GM19328 (cell line): ENCODE data around the gene RASL12.

ENCODE experiments used
- ATAC-seq: cut with Tn5 transposase; IDR thresholded peaks from one replicate; pipeline ENCODE4 v1.9.1; 2021; ENCODE audit warnings: mild to moderate bottlenecking, moderate library complexity; ENCODE audit not compliant: unreplicated experiment

Gene RASL12

DNA sequence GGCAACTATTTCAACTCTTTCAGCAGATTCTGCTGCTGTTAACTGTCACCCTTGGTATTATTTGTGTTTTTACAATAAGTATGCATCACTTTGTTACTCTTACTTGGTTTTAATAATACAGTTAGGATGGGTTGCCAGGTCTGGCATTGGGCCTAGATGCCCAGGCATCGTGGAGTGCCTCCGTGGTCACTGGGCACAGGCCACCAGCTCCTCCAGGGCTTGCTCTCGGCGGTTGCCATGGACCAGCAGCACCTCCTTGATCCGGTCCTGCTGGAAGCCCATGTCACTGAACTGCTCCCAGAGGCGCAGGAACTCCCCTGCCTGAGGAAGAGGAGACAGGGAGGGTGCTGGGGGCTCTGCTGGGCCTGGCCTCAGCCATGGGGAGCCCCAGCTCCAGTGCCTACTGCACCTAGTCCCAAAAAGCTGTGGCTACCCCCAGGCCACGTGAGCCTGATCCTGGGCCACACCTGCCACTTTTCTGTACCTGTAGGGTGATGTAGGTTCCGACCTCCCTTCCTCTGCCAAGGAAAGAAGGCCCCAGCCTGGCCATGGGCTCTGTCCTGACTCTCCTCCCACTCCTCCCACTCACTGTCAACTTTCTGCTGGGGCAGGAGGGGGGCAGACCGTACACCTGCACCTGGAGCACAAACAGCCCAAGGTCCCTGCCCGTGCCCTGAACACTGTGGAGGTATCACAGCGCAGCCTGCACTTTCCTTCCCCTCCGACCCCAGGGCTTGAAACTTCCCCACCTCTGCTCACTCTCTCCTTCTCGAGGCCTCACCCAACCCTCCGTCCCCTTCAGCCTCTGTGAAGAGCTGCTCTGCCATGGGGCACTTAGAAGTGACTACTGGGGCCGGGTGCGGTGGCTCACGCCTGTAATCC lies 25.4 kb upstream of the RASL12 start:
- ATAC-seq = no peak

DNA sequence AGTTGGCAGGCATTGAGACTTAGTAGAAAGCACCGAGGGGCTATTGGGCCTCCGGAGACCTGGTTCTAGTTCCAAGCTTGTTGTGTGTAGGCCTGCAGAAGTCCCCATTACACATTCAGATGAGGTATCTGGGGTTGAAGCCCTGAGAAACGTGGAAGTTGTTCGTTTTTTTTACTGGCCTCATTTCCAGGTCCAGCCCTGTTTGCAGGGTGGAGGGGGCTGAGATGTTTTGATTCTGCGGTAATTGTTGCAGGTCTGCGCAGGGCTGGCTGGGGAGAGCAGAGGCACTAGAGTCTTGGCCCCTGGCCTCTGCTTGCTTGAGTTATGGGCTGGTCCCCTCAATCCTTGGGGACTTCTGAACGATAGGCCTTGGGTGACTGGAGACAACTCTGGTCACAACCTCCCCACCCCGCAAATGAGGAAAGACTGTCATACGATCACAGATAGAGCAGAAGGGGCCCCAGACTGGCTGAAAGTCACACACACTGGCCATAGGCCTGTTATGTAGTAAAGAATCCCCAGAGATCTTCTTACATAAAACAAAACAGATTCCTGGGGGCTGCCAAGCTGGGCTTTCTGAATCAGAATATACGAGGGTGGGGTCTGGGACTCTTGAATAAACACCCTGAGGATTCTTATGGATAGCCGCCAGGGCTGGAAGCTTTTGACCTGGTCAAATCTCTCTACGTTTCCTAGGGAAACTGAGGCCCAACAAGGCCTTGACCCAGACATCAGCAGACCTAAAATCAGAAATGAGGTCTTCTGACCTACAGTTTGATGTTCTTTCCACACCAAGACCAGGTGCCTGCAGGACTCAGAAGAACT lies 24.4 kb upstream of the RASL12 start:
- ATAC-seq = no peak

DNA sequence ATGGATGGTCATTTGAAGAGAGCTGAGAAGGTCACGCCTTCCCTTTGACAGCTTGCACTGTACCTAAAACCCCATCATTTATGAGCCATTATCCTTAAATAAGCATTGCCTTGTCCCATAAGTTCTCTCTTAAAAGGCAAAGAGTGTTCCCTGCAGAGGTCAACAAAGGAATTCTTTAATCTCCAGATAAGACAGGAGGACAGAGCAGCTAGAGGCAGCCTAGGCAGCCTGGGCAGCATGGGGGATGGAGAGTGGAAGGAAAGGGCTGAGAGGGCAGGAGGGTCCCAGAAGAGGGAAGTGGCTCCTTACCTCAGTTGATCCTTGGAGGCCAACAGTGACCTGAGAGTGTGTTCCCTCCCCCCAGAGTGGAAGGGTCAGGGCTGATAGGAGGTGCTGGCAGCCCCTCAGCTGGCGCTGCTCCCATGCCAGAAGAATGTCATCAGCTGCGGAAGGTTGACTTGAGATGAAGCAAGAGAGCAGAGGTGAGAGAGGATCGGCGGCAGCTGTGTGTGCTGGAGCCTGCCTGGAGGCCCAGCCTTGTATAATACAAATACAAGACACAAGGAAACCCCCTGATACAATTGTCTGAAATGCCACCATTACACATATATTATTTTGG lies 21.5 kb upstream of the RASL12 start:
- no peak for ATAC-seq

DNA sequence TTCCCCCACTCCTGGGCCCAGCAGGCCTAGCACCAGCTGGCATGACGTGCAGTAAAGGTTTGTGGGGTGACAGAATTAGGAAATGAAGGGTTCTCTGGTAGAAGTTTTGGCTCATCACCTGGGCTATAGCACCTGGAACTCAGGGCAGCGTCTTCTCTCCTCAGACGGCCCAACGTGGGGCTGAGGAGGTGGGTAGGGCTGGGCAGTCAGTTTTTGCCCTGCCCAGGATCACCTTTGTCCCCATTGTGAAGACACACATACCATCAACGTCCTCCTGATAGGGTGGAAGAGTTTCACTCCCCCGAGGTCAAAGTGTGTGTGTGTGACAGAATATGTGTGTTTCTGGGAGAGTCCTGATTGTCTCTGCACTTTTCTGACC lies 20.8 kb upstream of the RASL12 start:
- ATAC-seq = no peak

DNA sequence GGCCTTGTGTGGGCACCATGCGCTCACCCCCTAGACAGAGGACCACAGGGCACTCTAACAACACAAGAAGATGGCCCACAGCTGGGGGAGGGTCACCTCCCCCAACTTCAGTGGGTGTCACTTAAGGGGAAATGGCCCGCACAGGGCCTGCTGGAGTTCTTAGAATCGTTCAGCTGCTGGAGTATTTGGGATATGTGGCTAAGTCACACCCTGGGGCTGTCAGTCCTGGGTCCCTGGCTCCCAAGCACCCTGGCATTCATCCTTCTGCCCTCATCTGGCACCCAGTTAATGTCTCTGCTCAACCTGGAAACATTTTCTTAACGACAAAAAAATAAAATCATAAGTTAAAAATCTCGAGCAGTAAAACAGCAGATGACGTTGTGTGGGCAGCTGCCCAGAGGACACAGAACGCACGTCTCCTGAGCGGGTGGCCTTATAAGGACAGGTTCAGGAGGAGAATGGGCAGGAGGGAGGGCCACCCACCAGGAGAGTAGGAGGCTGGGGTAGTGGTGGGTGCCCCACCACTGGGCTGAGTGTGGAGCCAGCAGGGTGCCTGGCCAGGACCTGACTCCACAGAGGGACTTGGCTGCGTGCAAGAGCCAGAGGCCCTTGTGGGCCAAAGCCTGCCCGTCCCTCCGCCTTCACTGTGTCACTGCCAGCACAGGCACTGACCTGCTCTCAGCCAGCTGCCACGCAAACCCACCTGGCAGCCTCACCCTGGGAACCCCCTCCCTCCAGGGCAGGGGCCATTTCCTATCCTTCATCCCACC lies 20.3 kb upstream of the RASL12 start:
- no peak for ATAC-seq

DNA sequence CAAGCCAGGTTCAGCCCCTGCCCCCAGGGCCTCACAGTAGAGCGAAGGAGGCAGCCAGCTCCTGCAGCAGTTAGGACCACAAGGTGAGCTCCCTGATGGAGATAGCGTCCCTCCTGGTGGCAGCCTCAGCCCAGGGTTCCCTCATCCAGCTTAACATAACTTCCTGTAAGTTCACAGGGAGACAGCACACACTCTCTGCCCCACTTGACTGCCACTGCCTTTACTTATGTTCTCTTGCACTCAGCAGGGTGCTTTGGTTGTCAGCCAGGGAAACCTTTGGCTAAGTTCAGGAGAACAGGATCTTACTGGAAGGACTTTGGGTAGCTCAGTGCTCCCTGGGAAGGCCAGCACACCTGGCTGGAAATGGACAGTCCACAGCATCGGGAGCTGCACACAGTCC lies 19.6 kb upstream of the RASL12 start:
- no peak for ATAC-seq

DNA sequence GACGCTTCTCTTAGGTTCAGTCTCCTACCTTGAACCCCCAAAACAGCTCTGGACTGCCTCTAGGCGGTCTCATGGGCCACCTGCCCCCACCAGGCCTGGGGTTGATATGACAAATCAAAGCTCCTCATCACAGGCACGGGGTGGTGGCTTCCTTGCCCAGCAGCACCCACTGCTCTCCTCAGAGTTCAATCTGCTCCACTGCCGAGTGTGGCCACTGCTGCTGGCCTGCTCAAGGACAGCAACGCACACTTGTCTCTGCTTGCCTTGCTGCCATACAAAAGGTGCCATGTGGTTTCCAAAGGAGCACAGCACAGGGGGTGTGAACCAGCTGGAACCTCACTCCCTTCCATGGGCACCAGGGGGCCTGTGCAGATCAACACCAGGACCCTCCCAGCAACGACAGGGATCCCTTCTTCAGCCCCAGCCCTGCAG lies 18.9 kb upstream of the RASL12 start:
- no peak for ATAC-seq

DNA sequence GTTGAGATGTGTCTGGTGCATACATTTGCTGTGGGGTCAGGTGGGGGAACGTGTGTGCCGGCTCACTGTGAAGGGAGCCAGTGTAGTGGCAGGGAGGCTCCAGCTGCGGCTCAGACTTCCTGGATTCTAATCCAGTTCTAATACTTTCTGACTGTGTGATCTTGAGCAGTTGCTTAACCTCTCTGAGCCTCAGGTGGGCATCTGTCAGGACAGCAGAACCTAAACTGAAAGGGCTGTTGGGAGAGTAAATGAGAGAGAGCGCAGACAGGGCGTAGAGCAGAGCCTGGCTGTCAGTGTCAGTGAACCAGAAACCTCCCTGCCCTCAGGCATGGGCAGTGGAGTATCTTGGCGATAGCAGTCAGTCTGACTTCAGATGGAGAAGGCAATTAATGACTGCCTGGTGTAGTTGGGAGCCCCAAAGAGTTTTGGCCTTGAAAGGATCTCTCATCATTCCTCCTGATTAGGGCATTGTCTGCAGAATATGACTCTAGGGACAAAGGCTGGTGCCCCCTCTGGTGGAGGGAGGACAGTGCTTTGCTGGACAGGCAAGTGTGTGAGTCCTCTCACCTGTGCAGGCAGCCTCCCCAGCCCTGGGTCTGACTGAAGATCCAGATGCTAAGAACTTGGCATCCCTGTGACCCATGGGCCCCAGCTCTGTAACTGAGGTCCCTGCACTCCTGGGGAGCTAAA lies 18.3 kb upstream of the RASL12 start:
- ATAC-seq = no peak

DNA sequence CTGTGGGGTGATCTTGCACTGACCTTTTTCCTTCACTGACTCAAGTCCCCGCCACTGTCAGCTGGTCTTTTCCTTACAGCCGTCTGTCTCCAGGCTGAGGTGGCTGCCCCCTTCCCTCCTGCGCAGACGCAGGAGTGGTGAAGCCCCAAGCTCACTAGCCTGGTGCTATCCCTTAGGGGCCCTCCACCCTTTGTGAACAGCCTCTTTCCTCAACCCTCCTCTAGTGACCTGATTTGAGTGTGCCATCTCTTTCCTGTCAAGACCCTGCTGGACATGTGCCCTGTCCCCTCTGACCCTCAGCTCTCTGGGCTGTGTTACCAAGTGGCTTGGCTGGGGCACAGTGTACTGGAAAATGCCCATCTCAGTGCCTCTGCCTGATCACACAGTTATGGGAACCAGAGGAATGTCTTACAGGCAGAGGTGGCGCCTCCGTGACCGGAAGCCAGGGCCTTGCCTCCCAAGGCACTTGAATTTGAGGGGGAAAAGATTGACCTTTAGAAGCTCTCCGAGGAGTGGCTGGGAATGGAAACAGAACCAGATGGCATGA lies 17.5 kb upstream of the RASL12 start:
- no peak for ATAC-seq

DNA sequence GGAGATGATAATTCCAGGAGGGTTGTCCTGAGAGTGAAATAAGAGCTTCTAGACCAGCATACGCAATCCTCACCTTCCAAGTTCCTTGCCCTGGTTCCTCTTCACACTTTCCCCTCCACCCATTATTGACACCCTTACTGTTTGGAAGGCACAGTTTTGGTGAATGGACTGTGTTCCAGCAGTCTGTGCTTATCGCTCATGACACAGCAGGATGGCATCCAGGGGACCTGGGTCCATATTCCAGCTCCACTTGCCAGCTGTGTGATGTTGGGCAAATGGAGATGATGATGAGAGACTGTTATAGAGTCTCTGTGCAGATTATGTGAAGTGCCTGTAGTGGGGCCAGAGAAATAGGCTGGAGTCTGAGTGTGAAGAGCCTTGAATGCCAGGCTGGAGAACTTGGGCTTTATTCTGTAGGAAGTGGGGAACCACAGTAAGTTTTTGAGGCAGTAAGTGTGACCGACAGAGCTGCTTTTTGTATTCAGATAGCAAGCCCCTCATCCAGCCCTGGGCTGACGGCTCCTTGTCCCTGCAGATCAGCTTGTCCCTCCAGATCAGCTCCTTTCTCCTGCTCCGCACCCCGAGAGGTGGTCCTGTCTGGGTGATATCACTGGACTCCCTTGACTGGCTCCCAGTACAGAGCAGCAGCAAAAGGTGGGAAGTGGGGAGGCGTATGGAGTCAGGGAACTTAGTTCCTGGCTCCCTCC lies 16.9 kb upstream of the RASL12 start:
- ATAC-seq = no peak

DNA sequence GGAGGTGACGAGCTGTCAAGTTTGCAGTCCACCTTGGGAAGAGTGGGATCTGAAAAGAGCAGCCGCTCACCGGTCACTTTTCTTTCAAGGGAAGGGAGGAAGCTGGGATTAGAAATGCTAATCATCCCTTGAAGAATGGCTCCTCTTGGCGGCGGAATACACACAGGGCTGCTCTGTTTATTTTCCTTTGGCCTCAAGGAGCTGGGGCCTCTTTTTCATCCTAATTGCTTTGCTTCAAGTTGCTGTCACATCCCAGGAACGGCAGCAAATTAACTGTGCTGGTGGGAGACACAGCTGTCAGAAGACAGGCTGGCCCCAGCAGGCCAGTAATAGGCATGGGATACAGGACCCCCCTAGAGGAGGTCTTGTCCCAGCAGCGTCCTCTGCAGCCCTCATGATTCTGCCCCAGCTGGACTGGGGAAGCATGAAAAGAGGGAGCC lies 15.5 kb upstream of the RASL12 start:
- ATAC-seq = no peak

DNA sequence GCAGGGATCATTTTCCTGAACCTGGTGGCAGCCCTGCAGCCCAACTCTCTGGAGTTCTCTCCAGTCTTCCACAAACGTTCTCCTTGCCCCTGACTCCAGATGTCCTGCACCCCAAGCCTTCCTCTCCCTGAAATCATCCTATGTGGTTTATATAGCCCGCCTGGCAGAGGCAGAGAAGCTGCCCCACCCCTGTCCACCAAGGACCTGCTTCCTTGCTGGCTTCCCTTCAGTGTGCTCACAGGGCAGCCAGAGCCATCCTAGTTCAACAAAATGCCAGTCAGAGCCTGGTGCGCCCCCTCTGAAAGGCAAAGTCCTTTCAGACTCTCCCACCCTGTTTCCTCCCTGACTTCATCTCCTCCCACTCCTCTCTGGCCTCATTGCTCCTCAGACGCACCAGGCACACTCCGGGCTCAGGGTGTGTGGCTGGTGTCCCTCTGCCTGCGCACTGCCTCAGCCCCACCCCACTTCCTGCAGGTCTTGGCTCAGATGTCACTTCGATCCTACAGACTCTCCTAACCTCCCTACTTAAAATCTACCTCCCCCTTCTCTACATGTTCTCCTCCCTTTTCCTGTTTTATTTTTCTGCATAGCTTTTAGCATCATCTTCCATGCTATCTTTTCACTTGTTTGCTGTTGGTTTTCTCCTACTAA lies 14.6 kb upstream of the RASL12 start:
- ATAC-seq = no peak

DNA sequence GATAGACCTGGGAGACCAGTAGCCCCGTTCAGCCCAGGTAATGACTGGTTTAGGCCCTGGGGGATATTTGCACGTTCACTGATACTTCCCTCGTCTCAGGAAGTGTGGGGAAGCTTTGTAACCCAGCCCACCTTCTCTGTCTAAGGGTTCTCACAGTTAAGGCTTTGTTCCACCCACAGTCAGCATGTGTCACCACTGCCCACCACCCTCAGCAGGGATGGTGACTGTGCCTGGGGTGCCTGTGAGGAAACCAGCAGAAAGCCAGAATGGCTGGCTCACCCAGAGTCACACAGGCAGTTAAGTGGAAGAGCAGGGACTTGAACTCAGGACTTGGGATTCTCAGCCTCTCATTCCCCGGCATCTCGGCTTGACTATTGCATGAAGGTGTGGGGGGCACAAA lies 14.0 kb upstream of the RASL12 start:
- no peak for ATAC-seq

DNA sequence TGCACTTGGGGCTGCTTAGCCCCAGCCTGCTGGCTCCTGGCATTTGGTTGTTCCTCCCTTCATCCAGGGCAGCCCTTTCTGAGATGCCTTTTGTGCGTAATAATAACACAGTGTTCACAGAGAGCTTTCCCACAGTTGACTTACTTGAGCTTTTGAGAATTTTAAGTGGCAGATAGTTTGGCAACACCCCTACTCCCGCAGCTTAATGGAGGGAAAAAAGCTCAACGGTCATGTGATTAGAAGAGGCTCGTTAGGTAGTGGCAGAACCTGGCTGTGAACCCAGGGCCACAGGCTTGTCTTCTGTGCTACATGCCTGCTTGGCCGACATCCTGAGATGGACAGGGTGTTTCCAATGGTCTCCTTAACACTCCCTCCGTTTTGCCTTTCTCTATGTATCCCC lies 13.5 kb upstream of the RASL12 start:
- ATAC-seq = no peak

DNA sequence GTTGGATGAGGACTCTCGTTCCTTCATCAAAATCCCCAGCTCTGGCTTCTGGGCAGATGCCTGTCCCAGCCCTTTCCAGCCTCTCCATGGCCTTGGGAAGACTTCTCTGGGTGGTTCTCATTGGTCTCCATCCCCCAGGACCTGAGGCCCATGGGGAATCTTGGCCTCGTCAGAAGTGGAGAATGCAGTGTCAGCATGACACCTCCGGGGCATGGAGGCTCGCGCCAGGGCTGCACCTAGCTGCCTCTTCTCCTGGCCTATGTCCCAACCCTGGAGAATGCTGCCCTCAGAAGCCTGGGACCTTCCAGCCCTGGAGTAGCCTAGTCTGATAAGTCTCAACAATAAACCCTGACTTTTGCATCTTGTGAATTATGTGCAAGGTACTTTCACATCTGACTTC lies 11.8 kb upstream of the RASL12 start:
- ATAC-seq = no peak

DNA sequence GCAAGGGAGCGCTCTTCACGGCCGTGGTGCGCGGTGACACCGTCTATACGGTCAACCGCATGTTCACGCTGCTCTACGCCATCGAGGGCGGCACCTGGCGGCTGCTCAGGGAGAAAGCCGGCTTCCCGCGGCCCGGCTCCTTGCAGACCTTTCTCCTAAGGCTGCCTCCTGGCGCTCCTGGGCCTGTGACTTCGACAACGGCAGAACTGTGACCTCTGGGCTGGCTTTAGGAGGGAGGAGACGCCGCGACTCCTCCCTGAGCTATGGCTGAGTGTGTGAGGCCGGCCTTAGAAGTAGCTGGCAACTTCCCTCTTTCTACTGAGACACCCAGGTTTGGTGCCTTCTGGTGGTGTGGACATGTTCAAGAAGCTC lies 10.2 kb upstream of the RASL12 start:
- ATAC-seq = no peak

DNA sequence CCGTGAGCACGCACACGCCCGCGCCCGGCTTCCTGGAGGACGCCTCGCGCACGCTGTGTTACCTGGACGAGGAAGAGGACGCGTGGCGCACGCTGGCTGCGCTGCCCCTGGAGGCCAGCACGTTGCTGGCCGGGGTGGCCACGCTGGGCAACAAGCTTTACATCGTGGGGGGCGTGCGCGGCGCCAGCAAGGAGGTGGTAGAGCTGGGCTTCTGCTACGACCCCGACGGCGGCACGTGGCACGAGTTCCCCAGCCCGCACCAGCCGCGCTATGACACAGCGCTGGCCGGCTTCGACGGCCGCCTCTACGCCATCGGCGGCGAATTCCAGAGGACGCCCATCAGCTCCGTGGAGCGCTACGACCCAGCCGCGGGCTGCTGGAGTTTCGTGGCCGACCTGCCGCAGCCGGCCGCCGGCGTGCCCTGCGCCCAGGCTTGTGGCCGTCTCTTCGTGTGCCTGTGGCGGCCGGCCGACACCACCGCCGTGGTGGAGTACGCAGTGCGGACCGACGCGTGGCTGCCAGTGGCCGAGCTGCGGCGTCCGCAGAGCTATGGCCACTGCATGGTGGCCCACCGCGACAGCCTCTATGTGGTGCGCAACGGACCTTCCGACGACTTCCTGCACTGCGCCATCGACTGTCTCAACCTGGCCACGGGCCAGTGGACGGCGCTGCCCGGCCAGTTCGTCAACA lies 9.6 kb upstream of the RASL12 start:
- no peak for ATAC-seq

DNA sequence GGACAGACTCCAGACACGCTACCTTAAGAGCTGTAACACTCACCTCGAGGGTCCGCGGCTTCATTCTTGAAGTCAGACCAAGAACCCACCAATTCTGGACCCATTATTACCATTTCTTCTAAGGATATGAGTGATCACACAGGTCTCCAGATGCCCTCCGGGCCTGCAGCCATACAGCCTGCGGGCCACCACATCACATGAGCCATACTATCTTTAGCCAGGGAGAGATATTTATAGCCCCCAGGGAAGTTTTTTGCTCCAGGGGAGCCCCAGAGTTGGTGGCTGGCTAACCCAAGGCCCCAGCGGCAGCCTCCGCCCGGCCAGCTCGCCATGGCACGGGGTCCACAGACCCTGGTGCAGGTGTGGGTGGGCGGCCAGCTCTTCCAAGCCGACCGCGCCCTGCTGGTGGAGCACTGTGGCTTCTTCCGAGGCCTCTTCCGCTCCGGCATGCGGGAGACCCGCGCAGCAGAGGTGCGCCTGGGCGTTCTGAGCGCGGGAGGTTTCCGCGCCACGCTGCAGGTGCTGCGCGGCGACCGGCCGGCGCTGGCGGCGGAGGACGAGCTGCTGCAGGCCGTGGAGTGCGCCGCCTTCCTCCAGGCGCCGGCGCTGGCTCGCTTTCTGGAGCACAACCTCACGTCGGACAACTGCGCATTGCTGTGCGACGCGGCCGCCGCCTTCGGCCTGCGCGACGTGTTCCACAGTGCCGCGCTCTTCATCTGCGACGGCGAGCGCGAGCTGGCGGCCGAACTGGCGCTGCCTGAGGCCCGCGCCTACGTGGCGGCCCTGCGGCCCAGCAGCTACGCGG lies 8.9 kb upstream of the RASL12 start, which contains the start of gene KBTBD13:
TSS of gene KBTBD13 (plus strand) at position 261 of the 805 bp plus-strand sequence. CDS start at position 331, 70 bp downstream.
- no peak for ATAC-seq
